Muscle of leg (tissue), 11 donors: ENCODE measurements around the gene LPIN1. TPM values are rescaled to one million over a fixed set of nuclear protein-coding genes. Genes with fewer than 3 reads are reported as not detected.
"Not testable (repeated sequence)": the region's sequence is repeated elsewhere in the genome, so short reads cannot be mapped to it uniquely, and the experiment has no call there.

Source experiments
- DNase-seq: peaks from one replicate; pipeline ENCODE4 v3.0.0; 2013
- H3K27ac ChIP-seq: one replicate; pipeline ENCODE4 v1.5.1; 2013; ENCODE audit warnings: mild to moderate bottlenecking, low read length, control low read depth
- H3K27me3 ChIP-seq: one replicate; pipeline ENCODE4 v1.6.1; 2013; ENCODE audit warnings: low read length; ENCODE audit not compliant: control insufficient read depth, insufficient read depth
- H3K36me3 ChIP-seq: one replicate; pipeline ENCODE4 v1.6.1; 2013; ENCODE audit warnings: low read length; ENCODE audit not compliant: control insufficient read depth, insufficient read depth
- H3K4me1 ChIP-seq: one replicate; pipeline ENCODE4 v1.6.1; 2013; ENCODE audit warnings: low read length; ENCODE audit not compliant: control insufficient read depth, insufficient read depth
- H3K4me3 ChIP-seq: one replicate; pipeline ENCODE4 v1.5.1; 2013; ENCODE audit warnings: low read length, control low read depth
- H3K9me3 ChIP-seq: replicated peaks from 2 replicates; pipeline ENCODE4 v1.6.1; 2013; ENCODE audit warnings: low read depth, low read length; ENCODE audit not compliant: control insufficient read depth
- WGBS: methylation state at CpG from one replicate; pipeline ENCODE4 v1.1.5; 2013; ENCODE audit warnings: missing lambda C conversion rate; ENCODE audit not compliant: insufficient coverage; 5-methylcytosine and 5-hydroxymethylcytosine counted together
- polyA plus RNA-seq, 8 donors: library from polyadenylated mRNA; unstranded; fragments of 120-200 nt; gene quantifications; one replicate each; pipeline versions ENCODE4 v1.2.1 to v1.2.3, GENCODE V29; 2013; ENCODE audit warnings: inconsistent platforms in 1 of 8, low replicate concordance in 1 of 8; ENCODE audit not compliant: insufficient read length in 8 of 8, insufficient read depth in 1 of 8
- total RNA-seq: library from RNA; stranded (reverse); fragments of 120-200 nt; gene quantifications from one replicate; pipeline ENCODE4 v1.2.4, GENCODE V29; 2013

The LPIN1 gene
- total and polyA plus RNA-seq, 9 donors, result 12.9 to 20.2 (median 16.0) TPM

- Histone ChIP-seq H3K27me3 (peaks cover 8% of the 10 kb centered on the region), H3K36me3 (no peaks in the 10 kb centered on the region), H3K27ac (no peak overlapping the region), H3K4me3 (no peak overlapping the region), H3K9me3 (no peaks in the 10 kb centered on the region), H3K4me1 (peaks cover 3% of the 10 kb centered on the region)
- peak; percentile 48 for DNase-seq
- 11% methylated on average over 5 of the region's 7 CpGs for WGBS
These were observed 20.0 kb upstream of the LPIN1 start for GRCh38 chr2:11726384-11726783.

DNA sequence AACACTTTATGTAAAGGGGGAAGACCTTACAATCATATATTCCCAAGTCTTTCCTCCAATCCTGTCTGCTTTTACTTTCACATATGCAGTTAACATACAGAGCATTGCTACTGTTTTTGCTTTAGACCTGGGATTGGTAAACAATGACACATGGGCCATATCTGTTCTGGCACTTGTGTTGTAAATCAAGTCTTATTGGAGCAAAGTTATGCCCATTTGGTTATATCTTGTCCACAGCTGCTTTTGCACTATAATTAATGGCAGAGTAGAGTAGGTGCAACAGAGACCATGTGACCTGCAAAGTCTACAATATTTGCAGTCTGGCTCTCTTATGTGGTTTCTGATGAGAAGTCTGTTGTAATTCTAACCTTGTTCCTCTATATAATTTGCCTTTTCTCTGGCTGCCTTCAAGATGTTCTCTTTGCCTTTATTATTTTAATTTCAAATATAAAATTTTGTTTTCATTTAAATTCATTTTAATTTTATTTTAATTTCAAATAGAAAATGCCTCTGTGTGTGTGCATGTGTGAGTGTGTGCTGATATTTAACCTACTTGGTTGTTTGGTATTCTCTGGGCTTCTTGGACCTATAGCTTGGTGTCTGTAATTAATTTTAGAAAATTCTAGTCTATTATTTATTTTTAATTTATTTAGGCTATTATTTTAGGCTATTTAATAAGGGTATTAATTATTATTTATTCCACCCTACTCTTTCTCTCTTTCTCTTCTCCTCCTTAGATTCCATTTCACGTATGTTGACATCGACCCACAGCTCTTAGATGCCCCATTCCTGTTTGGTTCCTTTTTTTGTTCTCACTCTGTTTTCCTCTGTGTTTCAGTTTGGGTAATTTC lies 16.8 kb upstream of the LPIN1 start:
- DNase-seq, result no peak
- WGBS, result no CpG with 5 or more reads among the region's 2 CpGs
- H3K9me3 ChIP-seq, result no peaks in the 10 kb centered on the region

DNA sequence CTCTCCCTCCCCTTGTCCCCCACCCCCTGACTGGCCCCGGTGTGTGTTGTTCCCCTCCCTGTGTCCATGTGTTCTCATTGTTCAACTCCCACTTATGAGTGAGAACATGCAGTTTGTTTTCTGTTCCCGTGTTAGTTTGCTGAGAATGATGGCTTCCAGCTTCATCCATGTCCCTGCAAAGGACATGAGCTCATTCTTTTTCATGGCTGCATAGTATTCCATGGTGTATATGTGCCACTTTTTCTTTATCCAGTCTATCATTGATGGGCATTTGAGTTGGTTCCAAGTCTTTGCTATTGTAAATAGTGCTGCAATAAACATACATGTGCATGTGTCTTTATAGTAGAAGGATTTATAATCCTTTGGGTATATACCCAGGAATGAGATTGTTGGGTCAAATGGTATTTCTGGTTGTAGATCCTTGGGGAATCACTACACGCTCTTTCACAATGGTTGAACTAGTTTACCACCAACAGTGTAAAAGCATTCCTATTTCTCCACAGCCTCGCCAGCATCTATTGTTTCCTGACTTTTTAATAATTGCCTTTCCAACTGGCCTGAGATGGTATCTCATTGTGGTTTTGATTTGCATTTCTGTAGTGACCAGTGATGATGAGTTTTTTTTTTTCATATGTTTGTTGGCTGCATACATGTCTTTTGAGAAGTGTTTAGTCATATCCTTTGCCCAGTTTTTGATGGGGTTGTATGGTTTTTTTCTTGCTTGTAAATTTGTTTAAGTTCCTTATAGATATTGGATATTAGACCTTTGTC lies 15.0 kb upstream of the LPIN1 start:
- not testable (repeated sequence) for H3K36me3 ChIP-seq, H3K27ac ChIP-seq, DNase-seq, H3K27me3 ChIP-seq, H3K4me1 ChIP-seq, H3K9me3 ChIP-seq, H3K4me3 ChIP-seq
- WGBS, result no CpG with 5 or more reads among the region's 4 CpGs

More for the DNA sequence above, 16.8 kb upstream of the LPIN1 start:
- no peaks in the 10 kb centered on the region for H3K36me3 ChIP-seq
- H3K27ac ChIP-seq, result no peak overlapping the region
- no peak overlapping the region for H3K4me3 ChIP-seq
- peaks cover 5% of the 10 kb centered on the region for H3K27me3 ChIP-seq
- peaks cover 3% of the 10 kb centered on the region for H3K4me1 ChIP-seq

DNA sequence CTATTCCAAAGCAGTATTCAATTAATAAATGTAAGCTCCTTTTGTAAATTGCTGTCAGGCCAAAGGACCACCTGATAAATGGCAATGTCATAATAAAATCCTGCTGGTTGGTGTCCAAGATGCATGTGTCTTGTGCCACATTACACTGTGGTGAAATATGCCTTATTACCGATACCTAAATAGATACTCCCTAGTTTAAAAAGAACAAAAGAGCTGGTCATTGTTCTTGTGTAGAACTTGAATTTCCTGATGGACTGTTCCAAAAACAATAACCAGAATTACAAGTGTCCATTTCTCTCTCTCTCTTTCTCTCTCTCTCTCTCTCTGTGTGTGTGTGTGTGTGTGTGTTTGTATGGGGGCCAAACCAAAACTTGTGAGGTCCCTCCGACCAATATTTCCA lies 13.8 kb upstream of the LPIN1 start:
- Histone ChIP-seq H3K27ac (no peak overlapping the region), H3K4me3 (no peak overlapping the region), H3K4me1 (no peaks in the 10 kb centered on the region), H3K27me3 (peaks cover 6% of the 10 kb centered on the region), H3K9me3 (no peaks in the 10 kb centered on the region), H3K36me3 (no peaks in the 10 kb centered on the region)
- no CpG with 5 or more reads among the region's 2 CpGs for WGBS
- DNase-seq, result no peak

- DNase-seq, H3K36me3 ChIP-seq, H3K4me1 ChIP-seq, H3K27ac ChIP-seq, H3K27me3 ChIP-seq, H3K9me3 ChIP-seq, H3K4me3 ChIP-seq: not testable (repeated sequence)
- WGBS, result no CpG with 5 or more reads among the region's 2 CpGs
These were observed 8.6 kb upstream of the LPIN1 start for GRCh38 chr2:11737852-11738251.

- peak; percentile 51 for DNase-seq
- Histone ChIP-seq H3K36me3 (no peaks in the 10 kb centered on the region), H3K27me3 (peaks cover 6% of the 10 kb centered on the region), H3K4me3 (no peak overlapping the region), H3K9me3 (no peaks in the 10 kb centered on the region), H3K4me1 (peaks cover 6% of the 10 kb centered on the region), H3K27ac (no peak overlapping the region)
- 26% methylated on average over 3 of the region's 8 CpGs for WGBS
These were observed 7.6 kb upstream of the LPIN1 start for GRCh38 chr2:11738589-11739436.

GRCh38 chr2:11740723-11741122 lies 5.7 kb upstream of the LPIN1 start:
- 64% methylated on average over 3 of the region's 3 CpGs for WGBS
- DNase-seq, result no peak
- peaks cover 24% of the 10 kb centered on the region for H3K4me1 ChIP-seq
- H3K27me3 ChIP-seq, result peaks cover 6% of the 10 kb centered on the region
- no peaks in the 10 kb centered on the region for H3K36me3 ChIP-seq
- H3K27ac ChIP-seq, result no peak overlapping the region
- no peak overlapping the region for H3K4me3 ChIP-seq
- H3K9me3 ChIP-seq, result no peaks in the 10 kb centered on the region

DNA sequence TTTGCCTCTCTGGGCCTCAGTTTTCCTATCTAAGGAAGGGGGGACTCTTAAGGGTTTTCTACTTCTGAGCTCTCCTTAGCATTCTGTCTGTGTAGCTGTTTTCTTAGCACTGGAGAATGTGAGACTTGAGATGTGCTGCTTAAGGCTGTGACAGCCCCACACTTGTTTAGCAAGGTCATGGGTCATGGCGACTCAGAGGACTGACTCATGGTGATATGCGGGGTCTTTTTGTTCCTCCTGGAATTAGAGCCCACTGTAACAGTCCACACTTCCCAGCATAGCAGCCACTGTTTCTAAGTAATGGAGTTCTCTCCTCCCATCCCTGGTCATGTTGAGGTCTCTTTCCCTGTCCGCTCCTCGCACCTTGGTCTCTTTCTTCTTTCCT lies 4.1 kb upstream of the LPIN1 start:
- H3K36me3 ChIP-seq, result no peaks in the 10 kb centered on the region
- no peak overlapping the region for H3K27ac ChIP-seq
- H3K4me1 ChIP-seq, result peaks cover 32% of the 10 kb centered on the region
- H3K9me3 ChIP-seq, result no peaks in the 10 kb centered on the region
- no peak for DNase-seq
- 100% methylated on average over 2 of the region's 4 CpGs for WGBS
- H3K27me3 ChIP-seq, result no peaks in the 10 kb centered on the region
- H3K4me3 ChIP-seq, result no peak overlapping the region

DNA sequence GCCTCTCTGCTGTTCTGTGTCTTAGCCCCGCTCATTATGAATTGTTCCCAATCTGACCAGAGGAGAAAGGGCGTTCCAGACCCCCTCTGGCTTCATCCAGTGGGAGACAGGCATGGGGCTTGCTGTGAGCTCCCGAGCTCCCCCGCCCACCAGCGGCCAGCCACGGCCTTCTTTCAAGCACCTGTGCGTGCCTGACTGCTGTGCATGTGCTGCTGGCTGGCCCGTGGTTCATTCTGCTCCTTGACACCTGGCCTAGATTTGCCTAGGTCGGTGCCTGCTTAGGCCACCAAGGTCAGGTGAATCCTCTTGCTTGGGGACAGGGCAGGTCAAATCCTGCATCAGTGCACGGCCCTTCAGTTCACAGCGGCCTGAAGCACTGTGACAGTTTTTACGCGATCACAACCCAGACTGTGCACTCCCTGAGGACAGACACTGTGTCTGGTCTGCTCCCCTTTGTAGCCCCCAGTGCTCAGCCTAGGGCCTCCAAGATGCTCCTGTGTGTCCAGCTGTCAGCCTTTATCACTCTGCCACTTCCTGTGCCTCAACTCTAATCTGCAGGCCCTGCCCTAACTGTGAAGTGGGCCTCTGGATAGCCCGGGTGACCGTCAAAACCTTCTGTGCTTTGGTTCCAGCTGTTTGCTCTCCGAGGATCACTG lies 3.6 kb upstream of the LPIN1 start:
- Histone ChIP-seq H3K9me3 (no peaks in the 10 kb centered on the region), H3K4me1 (peaks cover 34% of the 10 kb centered on the region), H3K27me3 (no peaks in the 10 kb centered on the region), H3K27ac (no peak overlapping the region), H3K4me3 (no peak overlapping the region), H3K36me3 (no peaks in the 10 kb centered on the region)
- no peak for DNase-seq
- WGBS, result 71% methylated on average over 16 of the region's 16 CpGs
